HepG2 (cell line): ENCODE results near the gene SGCD. TPM values are rescaled to one million over a fixed set of nuclear protein-coding genes. Genes with fewer than 3 reads are reported as not detected.

ENCODE experiments used
- ATAC-seq: fragments of 200-7000 bp; cut with Tn5 transposase; 3 replicates; pipeline ENCODE4 v1.9.1; 2020; ENCODE audit warnings: mild to moderate bottlenecking, moderate library complexity
- BruUV-seq: library from RNA; stranded (reverse); fragments of 400-500 nt; replicated peaks from 2 replicates; lab custom pipeline; 2021; lab: Mats Ljungman, UMichigan
- CTCF ChIA-PET: fragments of 300-600 bp; formaldehyde crosslinking; extraction: SDS; loops from one replicate; lab custom pipeline; 2021; ENCODE audit warnings: low total read pairs, inconsistent platforms, low intra/inter-chr PET ratio; lab: Yijun Ruan, JAX
- POLR2A ChIA-PET: fragments of 350-600 bp; sonication (Branson Sonifier 250); formaldehyde crosslinking; loops from one replicate; lab custom pipeline; 2020; ENCODE audit warnings: antibody characterized with exemption, inconsistent platforms; lab: Yijun Ruan, JAX
- DNase-seq: peaks from one replicate; pipeline ENCODE4 v3.0.0-alpha.2; 2015; ENCODE audit warnings: low spot score
- FAIRE-seq: peaks from 3 replicates; lab custom pipeline; 2011; peaks lifted over from hg19 to GRCh38; lab: Jason Lieb, UNC
- H2AFZ ChIP-seq: one replicate; pipeline ENCODE4 v1.6.1; 2011; ENCODE audit warnings: low read length, inconsistent platforms
- H3K27ac ChIP-seq: fragments of 300-600 bp; 3 replicates; pipeline ENCODE4 v1.8.0; 2011; ENCODE audit warnings: mixed run types, mild to moderate bottlenecking, mixed read lengths, low read length, inconsistent platforms; ENCODE audit not compliant: insufficient read depth; ENCODE audit errors: extremely low read length
- H3K27me3 ChIP-seq, 2 experiments: fragments of 200-600 bp in 1 of 2; 2 replicates in 1 of 2; 3 replicates in 1 of 2; pipeline versions ENCODE4 v1.6.0 to v1.8.0; 2011; ENCODE audit warnings: low read length in 2 of 2, mild to moderate bottlenecking in 2 of 2, moderate library complexity in 2 of 2, inconsistent platforms in 1 of 2; ENCODE audit not compliant: insufficient read depth in 2 of 2, control insufficient read depth in 1 of 2
- H3K36me3 ChIP-seq, 2 experiments: fragments of 200-600 bp in 1 of 2; replicated peaks in 1 of 2; 2 replicates in 1 of 2; 3 replicates in 1 of 2; pipeline versions ENCODE4 v1.5.1 to v1.8.0; 2011; ENCODE audit warnings: low read length in 2 of 2, inconsistent platforms in 1 of 2; ENCODE audit not compliant: insufficient read depth in 2 of 2, control insufficient read depth in 1 of 2
- H3K4me1 ChIP-seq: 2 replicates; pipeline ENCODE4 v1.5.1; 2012; ENCODE audit warnings: low read length, inconsistent platforms; ENCODE audit not compliant: insufficient read depth
- H3K4me2 ChIP-seq: 2 replicates; pipeline ENCODE4 v1.6.0; 2011; ENCODE audit warnings: low read depth, low read length, inconsistent platforms
- H3K4me3 ChIP-seq, 3 experiments: fragments of 200-600 bp in 1 of 3; sonication (generic), shearing (Covaris generic) in 1 of 3; replicated peaks in 1 of 3; 2 replicates each; pipeline ENCODE4 v1.5.1; 2011 to 2016; ENCODE audit warnings: low read length in 3 of 3, inconsistent platforms in 2 of 3, low read depth in 2 of 3, mild to moderate bottlenecking in 2 of 3, control low read depth in 1 of 3, mixed read lengths in 1 of 3; ENCODE audit not compliant: insufficient read depth in 1 of 3
- H3K79me2 ChIP-seq: one replicate; pipeline ENCODE4 v1.6.1; 2011; ENCODE audit warnings: low read length, inconsistent platforms; ENCODE audit not compliant: insufficient read depth
- H3K9ac ChIP-seq: 2 replicates; pipeline ENCODE4 v1.6.0; 2011; ENCODE audit warnings: mild to moderate bottlenecking, low read depth, low read length, inconsistent platforms; ENCODE audit not compliant: insufficient read depth
- H3K9me3 ChIP-seq: 2 replicates; pipeline ENCODE4 v1.5.1; 2012; ENCODE audit warnings: mild to moderate bottlenecking, low read length
- H4K20me1 ChIP-seq: 2 replicates; pipeline ENCODE4 v1.6.0; 2011; ENCODE audit warnings: inconsistent platforms, mild to moderate bottlenecking, low read length, moderate library complexity; ENCODE audit not compliant: insufficient read depth
- AGO1 ChIP-seq: fragments of 200-400 bp; formaldehyde crosslinking; IDR thresholded peaks from 2 replicates; pipeline ENCODE4 v1.6.1; 2017; ENCODE audit warnings: mild to moderate bottlenecking, low read depth, low read length, moderate library complexity; ENCODE audit not compliant: poor library complexity, severe bottlenecking
- ARNT ChIP-seq: fragments of 450-650 bp; IDR thresholded peaks from 2 replicates; pipeline ENCODE4 v1.6.1; 2017
- ATF7 ChIP-seq, 2 experiments: fragments of 450-650 bp in 1 of 2; sonication (generic) in 1 of 2; formaldehyde crosslinking in 1 of 2; IDR thresholded peaks; 2 replicates each; pipeline versions ENCODE4 v1.4.0 to v1.6.1; 2016 to 2020; ENCODE audit warnings: antibody characterized with exemption in 1 of 2, mild to moderate bottlenecking in 1 of 2, missing genetic modification reagents in 1 of 2
- CENPT ChIP-seq: sonication (generic); formaldehyde crosslinking; IDR thresholded peaks from 2 replicates; pipeline ENCODE4 v1.8.0; 2022; ENCODE audit warnings: low read depth, mild to moderate bottlenecking, moderate library complexity, missing genetic modification reagents
- CREB1 ChIP-seq, 2 experiments: fragments of 450-650 bp in 1 of 2; IDR thresholded peaks; 2 replicates each; pipeline ENCODE4 v1.6.1; 2016 to 2017; ENCODE audit warnings: control low read depth in 1 of 2, mild to moderate bottlenecking in 1 of 2, missing compliant biosample characterization in 1 of 2, missing genetic modification characterization in 1 of 2
- ESRRA ChIP-seq: sonication (generic); formaldehyde crosslinking; IDR thresholded peaks from 2 replicates; pipeline ENCODE4 v1.5.1; 2020; ENCODE audit warnings: mild to moderate bottlenecking, low read depth, missing genetic modification reagents
- HNRNPLL ChIP-seq: fragments of 200-400 bp; formaldehyde crosslinking; IDR thresholded peaks from 2 replicates; pipeline ENCODE4 v1.6.1; 2017; ENCODE audit warnings: mild to moderate bottlenecking, low read depth, low read length; ENCODE audit not compliant: poor library complexity, severe bottlenecking
- RBM39 ChIP-seq: fragments of 200-400 bp; formaldehyde crosslinking; IDR thresholded peaks from one replicate; pipeline ENCODE4 v1.6.1; 2018; ENCODE audit warnings: antibody characterized with exemption, mild to moderate bottlenecking, low read depth, low read length; ENCODE audit not compliant: poor library complexity, severe bottlenecking
- SNRNP70 ChIP-seq: fragments of 200-400 bp; formaldehyde crosslinking; IDR thresholded peaks from 2 replicates; pipeline ENCODE4 v1.6.1; 2017; ENCODE audit warnings: mild to moderate bottlenecking, low read depth, low read length, moderate library complexity
- SOX5 ChIP-seq: IDR thresholded peaks from 2 replicates; pipeline ENCODE4 v1.6.1; 2016; ENCODE audit warnings: borderline replicate concordance
- SSRP1 ChIP-seq: IDR thresholded peaks from 2 replicates; pipeline ENCODE4 v1.6.1; 2016; ENCODE audit warnings: control low read depth
- TERF1 ChIP-seq: sonication (generic); formaldehyde crosslinking; IDR thresholded peaks from 2 replicates; pipeline ENCODE4 v1.8.0; 2022; ENCODE audit warnings: mild to moderate bottlenecking, missing genetic modification reagents, moderate library complexity
- XRCC5 ChIP-seq: fragments of 200-400 bp; formaldehyde crosslinking; optimal IDR thresholded peaks from 2 replicates; pipeline ENCODE3; 2017; ENCODE audit warnings: mild to moderate bottlenecking, low read length
- ZBTB10 ChIP-seq: sonication (generic); formaldehyde crosslinking; IDR thresholded peaks from 2 replicates; pipeline ENCODE4 v1.4.0; 2020; ENCODE audit warnings: missing genetic modification reagents, borderline replicate concordance
- ZFP37 ChIP-seq: sonication (generic); formaldehyde crosslinking; IDR thresholded peaks from 2 replicates; pipeline ENCODE4 v1.4.0; 2020; ENCODE audit warnings: missing genetic modification reagents, borderline replicate concordance
- ZFP82 ChIP-seq: sonication (generic); formaldehyde crosslinking; IDR thresholded peaks from 2 replicates; pipeline ENCODE4 v1.5.1; 2020; ENCODE audit warnings: mild to moderate bottlenecking, missing genetic modification reagents, borderline replicate concordance
- ZNF337 ChIP-seq: sonication (generic); formaldehyde crosslinking; IDR thresholded peaks from 2 replicates; pipeline ENCODE4 v1.5.1; 2020; ENCODE audit warnings: missing genetic modification reagents, low read depth, mild to moderate bottlenecking, borderline replicate concordance
- ZNF33B ChIP-seq: sonication (generic); formaldehyde crosslinking; IDR thresholded peaks from 2 replicates; pipeline ENCODE4 v1.5.1; 2020; ENCODE audit warnings: mild to moderate bottlenecking, missing genetic modification reagents
- ZNF558 ChIP-seq: sonication (generic); formaldehyde crosslinking; IDR thresholded peaks from 2 replicates; pipeline ENCODE4 v1.9.0; 2022; ENCODE audit warnings: mild to moderate bottlenecking, missing genetic modification reagents, borderline replicate concordance
- WGBS: methylation state at CpG from one replicate; pipeline ENCODE4 v1.1.6; 2017; ENCODE audit warnings: low lambda C conversion rate; 5-methylcytosine and 5-hydroxymethylcytosine counted together
- in situ Hi-C: cut with HindIII; loops from 2 replicates; pipeline ENCODE4 v1.10.0; 2017; ENCODE audit warnings: low pct_unique_long_range_greater_than_20kb; ENCODE audit not compliant: extremely low pct_ligation_motif_present
- intact Hi-C: fragments of 100-400 bp; cut with micrococcal nuclease; formaldehyde crosslinking; loops from one replicate; pipeline ENCODE4 v1.10.0; 2022; ENCODE audit not compliant: unreplicated experiment
- polyA plus RNA-seq, 8 experiments: library from polyadenylated mRNA; depleted of rRNA in 3 of 8; stranded (reverse) in 7 of 8; unstranded in 1 of 8; fragments of >200 nt; fragmentation: Illumina TruSeq in 4 of 8; extraction: Trizol in 4 of 8; gene quantifications; 2 replicates each; pipeline versions ENCODE4 v1.2.1 to v1.2.3, GENCODE V29; 2011 to 2016; ENCODE audit warnings: low read depth in 4 of 8, missing spikeins in 1 of 8, mixed read lengths in 1 of 8; ENCODE audit not compliant: insufficient read depth in 1 of 8
- total RNA-seq, 5 experiments: library from RNA; depleted of rRNA; stranded (reverse); fragments of >200 nt; fragmentation: Illumina TruSeq; extraction: Trizol; gene quantifications; 2 replicates each; pipeline ENCODE4 v1.2.3, GENCODE V29; 2016; ENCODE audit warnings: low read depth in 1 of 5

The SGCD gene
- total and polyA plus RNA-seq, 2 of the 13 experiments (the other 11 are each of a cell fraction or from before 2014, with no cell fraction given), result not detected

DNA sequence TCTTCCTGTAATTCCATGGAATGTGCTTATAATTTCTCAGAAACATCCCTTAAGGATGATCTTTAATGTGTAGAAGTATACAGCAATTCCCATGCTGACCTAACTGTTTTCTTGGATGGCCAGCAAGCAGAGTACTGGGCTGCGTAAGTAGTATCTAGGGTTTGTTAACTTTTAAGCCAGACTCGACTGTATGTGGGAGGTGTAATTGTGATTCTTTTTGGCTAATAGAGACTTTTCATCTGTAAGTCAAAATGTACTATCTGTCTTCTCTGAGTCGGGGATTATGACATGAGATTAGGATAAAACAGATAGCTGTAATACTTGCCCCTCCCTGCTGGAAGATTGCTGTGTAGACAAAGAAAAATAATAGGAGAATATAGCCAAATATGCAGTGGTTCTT is 169.3 kb downstream of the SGCD start (continued):
- TF ChIP-seq ZBTB10 (CRISPR knock-in tag) (no peak), ZNF558 (no peak), XRCC5 (no peak), RBM39 (no peak)

DNA sequence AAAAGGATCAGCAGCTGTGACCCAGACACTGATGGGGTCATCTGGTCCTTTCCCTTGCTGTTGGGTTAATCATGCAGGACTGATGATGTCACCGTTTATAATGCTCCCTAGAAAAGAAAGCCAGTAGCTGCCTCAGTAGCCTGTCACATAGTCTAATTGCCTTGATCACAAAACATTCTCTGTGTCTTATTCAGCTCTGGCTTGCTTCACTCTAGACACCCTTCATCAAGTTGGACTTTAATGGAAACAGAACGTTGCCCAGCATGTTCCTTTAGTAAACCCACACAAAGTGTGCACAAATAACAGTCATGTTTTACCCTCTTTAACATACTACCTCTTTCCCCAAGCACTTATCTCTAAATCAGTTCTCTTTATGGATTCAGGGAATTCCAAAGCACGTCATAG is 170.8 kb downstream of the SGCD start:
- Histone ChIP-seq H3K9me3 (no peaks in the 10 kb centered on the region), H3K79me2 (no peaks in the 10 kb centered on the region), H3K4me2 (no peak overlapping the region), H4K20me1 (no peaks in the 10 kb centered on the region), H3K9ac (no peak overlapping the region), H3K27me3 (no peaks in the 10 kb centered on the region; a peak in 1 of 5 replicates), H2AFZ (no peak overlapping the region), H3K4me3 (no peak overlapping the region), H3K36me3 (no peaks in the 10 kb centered on the region), H3K4me1 (no peaks in the 10 kb centered on the region), H3K27ac (no peak overlapping the region)
- TF ChIP-seq ARNT (no peak), ZFP37 (CRISPR knock-in tag) (no peak), SSRP1 (CRISPR knock-in tag) (no peak), CREB1 (IDR thresholded peaks at IDR 0.05) (0 out of 2 replicates have a peak, but pooled peaks have one; percentile 1), CREB1 (CRISPR knock-in tag; IDR thresholded peaks at IDR 0.05) (no peak), SOX5 (CRISPR knock-in tag) (no peak), TERF1 (CRISPR knock-in tag) (no peak), ATF7 (IDR thresholded peaks at IDR 0.05) (peak; percentile 74), ATF7 (CRISPR knock-in tag; IDR thresholded peaks at IDR 0.05) (no peak), ESRRA (CRISPR knock-in tag) (no peak), SNRNP70 (no peak), ZFP82 (CRISPR knock-in tag) (no peak), ZNF337 (CRISPR knock-in tag) (no peak), AGO1 (no peak), ZNF33B (CRISPR knock-in tag) (no peak), HNRNPLL (no peak), CENPT (CRISPR knock-in tag) (no peak)
- CTCF ChIA-PET, result no interaction called here
- FAIRE-seq, result no peak
- POLR2A ChIA-PET, result no interaction called here
- in situ Hi-C loops (no loop called here), intact Hi-C loops (no loop called here)
- no peak for ATAC-seq
- no TSS peak for BruUV-seq
- 0% methylated on average over 3 of the region's 3 CpGs for WGBS
- no peak for DNase-seq
